ENCODE measurements around the gene ST14. TPM values are rescaled to one million over a fixed set of nuclear protein-coding genes. Genes with fewer than 3 reads are reported as not detected.
"Not testable (repeated sequence)": the region's sequence is repeated elsewhere in the genome, so short reads cannot be mapped to it uniquely, and the experiment has no call there.

The ST14 gene
- total RNA-seq, 2 donors from 2014 or later, result 0.81 to 1.1 TPM

- no peaks in the 10 kb centered on the region for H3K9me3 ChIP-seq (ENCODE audit: control insufficient read depth, low read length, poor library complexity, severe bottlenecking)
- Mint-ChIP-seq H3K36me3 (ENCODE audit: low read depth) (peaks cover 10% of the 10 kb centered on the region), H3K4me1 (peaks cover 4% of the 10 kb centered on the region), H3K27ac (no peak overlapping the region), H3K4me3 (no peak overlapping the region), H3K27me3 (no peaks in the 10 kb centered on the region)
- DNase-seq, result no peak
- no peak for ATAC-seq
These were observed 74.7 kb downstream of the ST14 start for GRCh38 chr11:130234315-130234714.

- DNase-seq (no peak), ATAC-seq (no peak)
- Mint-ChIP-seq H3K4me1 (peaks cover 13% of the 10 kb centered on the region), H3K27ac (no peak overlapping the region), H3K27me3 (no peaks in the 10 kb centered on the region), H3K36me3 (ENCODE audit: low read depth) (peaks cover 13% of the 10 kb centered on the region), H3K4me3 (no peak overlapping the region)
- H3K9me3 ChIP-seq (ENCODE audit: control insufficient read depth, low read length, poor library complexity, severe bottlenecking), result no peaks in the 10 kb centered on the region
These were observed 77.9 kb downstream of the ST14 start for GRCh38 chr11:130237282-130238006.

GRCh38 chr11:130241713-130242112 lies 82.1 kb downstream of the ST14 start:
- no peaks in the 10 kb centered on the region for H3K9me3 ChIP-seq (ENCODE audit: control insufficient read depth, low read length, poor library complexity, severe bottlenecking)

GRCh38 chr11:130243816-130244215 lies 84.2 kb downstream of the ST14 start:
- Mint-ChIP-seq H3K4me3 (no peak overlapping the region), H3K27me3 (no peaks in the 10 kb centered on the region), H3K36me3 (ENCODE audit: low read depth) (peaks cover 8% of the 10 kb centered on the region), H3K27ac (peak overlapping the region; percentile 85), H3K4me1 (peaks cover 37% of the 10 kb centered on the region)
- DNase-seq, result no peak
- no peak for ATAC-seq
- H3K9me3 ChIP-seq (ENCODE audit: control insufficient read depth, low read length, poor library complexity, severe bottlenecking), result no peaks in the 10 kb centered on the region

More at GRCh38 chr11:130241713-130242112, 82.1 kb downstream of the ST14 start:
- peaks cover 29% of the 10 kb centered on the region for H3K4me1 Mint-ChIP-seq
- no peaks in the 10 kb centered on the region for H3K27me3 Mint-ChIP-seq
- peak overlapping the region; percentile 68 for H3K27ac Mint-ChIP-seq
- DNase-seq (no peak), ATAC-seq (no peak)
- no peak overlapping the region for H3K4me3 Mint-ChIP-seq
- peaks cover 11% of the 10 kb centered on the region for H3K36me3 Mint-ChIP-seq (ENCODE audit: low read depth)

- Mint-ChIP-seq H3K4me1 (peaks cover 34% of the 10 kb centered on the region), H3K4me3 (no peak overlapping the region), H3K36me3 (ENCODE audit: low read depth) (no peaks in the 10 kb centered on the region), H3K27ac (no peak overlapping the region), H3K27me3 (no peaks in the 10 kb centered on the region)
- ATAC-seq (no peak), DNase-seq (no peak)
- H3K9me3 ChIP-seq (ENCODE audit: control insufficient read depth, low read length, poor library complexity, severe bottlenecking), result no peaks in the 10 kb centered on the region
These were observed 85.3 kb downstream of the ST14 start for GRCh38 chr11:130244848-130245247.

GRCh38 chr11:130245375-130245774 lies 85.8 kb downstream of the ST14 start:
- ATAC-seq; DNase-seq; H3K4me3 Mint-ChIP-seq; H3K27ac Mint-ChIP-seq; H3K27me3 Mint-ChIP-seq; H3K9me3 ChIP-seq (ENCODE audit: control insufficient read depth, low read length, poor library complexity, severe bottlenecking); H3K36me3 Mint-ChIP-seq (ENCODE audit: low read depth): not testable (repeated sequence)
- H3K4me1 Mint-ChIP-seq, result peaks cover 34% of the 10 kb centered on the region

- no peaks in the 10 kb centered on the region for H3K36me3 Mint-ChIP-seq (ENCODE audit: low read depth)
- no peak overlapping the region for H3K27ac Mint-ChIP-seq
- H3K27me3 Mint-ChIP-seq, result no peaks in the 10 kb centered on the region
- H3K9me3 ChIP-seq (ENCODE audit: control insufficient read depth, low read length, poor library complexity, severe bottlenecking), result no peaks in the 10 kb centered on the region
- no peak for ATAC-seq
- H3K4me3 Mint-ChIP-seq, result no peak overlapping the region
- DNase-seq, result no peak
- H3K4me1 Mint-ChIP-seq, result peaks cover 34% of the 10 kb centered on the region
These were observed 86.7 kb downstream of the ST14 start for GRCh38 chr11:130246270-130246669.

- Mint-ChIP-seq H3K4me3 (no peak overlapping the region), H3K4me1 (peaks cover 32% of the 10 kb centered on the region), H3K27ac (peak overlapping the region; percentile 54), H3K27me3 (no peaks in the 10 kb centered on the region), H3K36me3 (ENCODE audit: low read depth) (no peaks in the 10 kb centered on the region)
- no peak for ATAC-seq
- H3K9me3 ChIP-seq (ENCODE audit: control insufficient read depth, low read length, poor library complexity, severe bottlenecking), result no peaks in the 10 kb centered on the region
- no peak for DNase-seq
These were observed 87.2 kb downstream of the ST14 start for GRCh38 chr11:130246738-130247137.

- Mint-ChIP-seq H3K36me3 (ENCODE audit: low read depth) (no peaks in the 10 kb centered on the region), H3K4me1 (peaks cover 28% of the 10 kb centered on the region), H3K4me3 (no peak overlapping the region), H3K27ac (peak overlapping the region; percentile 54), H3K27me3 (no peaks in the 10 kb centered on the region)
- DNase-seq (no peak), ATAC-seq (no peak)
- no peaks in the 10 kb centered on the region for H3K9me3 ChIP-seq (ENCODE audit: control insufficient read depth, low read length, poor library complexity, severe bottlenecking)
These were observed 87.7 kb downstream of the ST14 start for GRCh38 chr11:130247319-130247718.

GRCh38 chr11:130249371-130249770 lies 89.8 kb downstream of the ST14 start:
- Mint-ChIP-seq H3K27ac (no peak overlapping the region), H3K4me1 (peaks cover 17% of the 10 kb centered on the region)

GRCh38 chr11:130249929-130250328 lies 90.3 kb downstream of the ST14 start:
- H3K27me3 Mint-ChIP-seq; H3K36me3 Mint-ChIP-seq (ENCODE audit: low read depth); H3K27ac Mint-ChIP-seq; H3K4me3 Mint-ChIP-seq; DNase-seq; ATAC-seq; H3K9me3 ChIP-seq (ENCODE audit: control insufficient read depth, low read length, poor library complexity, severe bottlenecking): not testable (repeated sequence)
- peaks cover 16% of the 10 kb centered on the region for H3K4me1 Mint-ChIP-seq

More at GRCh38 chr11:130249371-130249770, 89.8 kb downstream of the ST14 start:
- DNase-seq (no peak), ATAC-seq (no peak)
- Mint-ChIP-seq H3K27me3 (no peaks in the 10 kb centered on the region), H3K36me3 (ENCODE audit: low read depth) (no peaks in the 10 kb centered on the region), H3K4me3 (no peak overlapping the region)
- no peaks in the 10 kb centered on the region for H3K9me3 ChIP-seq (ENCODE audit: control insufficient read depth, low read length, poor library complexity, severe bottlenecking)

- H3K27me3 Mint-ChIP-seq; DNase-seq; ATAC-seq; H3K27ac Mint-ChIP-seq; H3K4me3 Mint-ChIP-seq; H3K36me3 Mint-ChIP-seq (ENCODE audit: low read depth); H3K9me3 ChIP-seq (ENCODE audit: control insufficient read depth, low read length, poor library complexity, severe bottlenecking): not testable (repeated sequence)
- H3K4me1 Mint-ChIP-seq, result peaks cover 14% of the 10 kb centered on the region
These were observed 92.2 kb downstream of the ST14 start for GRCh38 chr11:130251763-130252162.

Measured in T-helper 17 cell (primary cell).